ENCODE results near the gene BTG4. TPM values are rescaled to one million over a fixed set of nuclear protein-coding genes. Genes with fewer than 3 reads are reported as not detected.

Gene BTG4
- total and polyA plus RNA-seq, 2 experiments from 2014 or later, result 0.21 to 0.31 TPM

DNA sequence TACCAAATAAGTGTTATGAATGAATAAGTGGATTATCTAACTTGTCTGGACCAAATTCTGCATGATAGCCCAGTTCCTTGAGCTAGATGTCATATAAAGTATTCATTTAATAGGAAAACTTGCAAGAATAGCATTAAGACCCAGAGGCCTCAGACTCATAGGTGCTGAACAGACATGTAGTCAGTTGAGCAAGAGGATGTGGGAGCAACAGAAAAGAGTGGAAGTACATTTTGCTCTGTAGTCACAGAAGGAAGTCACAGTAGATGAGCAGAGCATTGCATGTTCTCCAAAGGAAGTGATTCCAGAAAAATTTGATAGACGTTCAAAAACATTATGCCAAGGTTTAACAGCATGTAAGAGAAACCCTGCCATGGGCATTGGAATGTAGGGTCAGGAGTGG lies 11.9 kb upstream of the BTG4 start:
- Mint-ChIP-seq H3K4me1 (peaks cover 7% of the 10 kb centered on the region; the same call in 2 of the 3 replicates), H3K36me3 (ENCODE audit: low read depth) (no peaks in the 10 kb centered on the region), H3K9me3 (no peaks in the 10 kb centered on the region), H3K4me3 (no peak overlapping the region), H3K27me3 (ENCODE audit: insufficient read depth, low read depth, poor library complexity) (no peaks in the 10 kb centered on the region), H3K27ac (no peak overlapping the region)
- TF ChIP-seq STAT1 (IDR thresholded peaks at IDR 0.05; ENCODE audit: unreplicated experiment) (no peak), EZH2phosphoT487 (IDR thresholded peaks at IDR 0.05; ENCODE audit: unreplicated experiment) (no peak), EZH2 (IDR thresholded peaks at IDR 0.05; ENCODE audit: low read depth, unreplicated experiment) (no peak), ETS1 (IDR thresholded peaks at IDR 0.05) (no peak), NANOG (IDR thresholded peaks at IDR 0.05; ENCODE audit: borderline replicate concordance) (no peak), CREB1 (CRISPR knock-in tag; IDR thresholded peaks at IDR 0.05; ENCODE audit: low read depth) (no peak)
- no peaks in the 10 kb centered on the region for H3K79me2 ChIP-seq (replicated peaks; ENCODE audit: insufficient read depth)
- no peak overlapping the region for H2AFZ ChIP-seq
- H3K4me3 ChIP-seq, result no peak overlapping the region
- H3K27ac ChIP-seq (ENCODE audit: low read depth), result no peak overlapping the region
- ATAC-seq (no peak), DNase-seq (ENCODE audit: low spot score) (no peak)
- H3K36me3 ChIP-seq (ENCODE audit: insufficient read depth), result no peaks in the 10 kb centered on the region
- peaks cover 7% of the 10 kb centered on the region; the same call in 1 of the 2 replicates for H3K4me1 ChIP-seq (ENCODE audit: insufficient read depth)
- no peaks in the 10 kb centered on the region for H3F3A ChIP-seq (replicated peaks; ENCODE audit: low read depth)
- no peaks in the 10 kb centered on the region for H3K27me3 ChIP-seq (ENCODE audit: insufficient read depth)
- H3K4me2 ChIP-seq, result no peak overlapping the region
- H3K9me2 ChIP-seq (ENCODE audit: insufficient read depth), result no peaks in the 10 kb centered on the region
- H4K20me1 ChIP-seq (replicated peaks; ENCODE audit: insufficient read depth), result no peaks in the 10 kb centered on the region

GRCh38 chr11:111523343-111523742 lies 11.2 kb upstream of the BTG4 start:
- H3K27ac ChIP-seq (ENCODE audit: low read depth), result no peak overlapping the region
- Mint-ChIP-seq H3K9me3 (no peaks in the 10 kb centered on the region), H3K27ac (no peak overlapping the region), H3K4me1 (peaks cover 7% of the 10 kb centered on the region; the same call in 2 of the 3 replicates), H3K27me3 (ENCODE audit: insufficient read depth, low read depth, poor library complexity) (no peaks in the 10 kb centered on the region), H3K4me3 (no peak overlapping the region), H3K36me3 (ENCODE audit: low read depth) (no peaks in the 10 kb centered on the region)
- H4K20me1 ChIP-seq (replicated peaks; ENCODE audit: insufficient read depth), result no peaks in the 10 kb centered on the region
- no peaks in the 10 kb centered on the region for H3K79me2 ChIP-seq (replicated peaks; ENCODE audit: insufficient read depth)
- no peaks in the 10 kb centered on the region for H3K9me2 ChIP-seq (ENCODE audit: insufficient read depth)
- no peak overlapping the region for H2AFZ ChIP-seq
- no peak overlapping the region for H3K4me3 ChIP-seq
- no peaks in the 10 kb centered on the region for H3K27me3 ChIP-seq (ENCODE audit: insufficient read depth)
- ATAC-seq, result no peak
- H3K36me3 ChIP-seq (ENCODE audit: insufficient read depth), result no peaks in the 10 kb centered on the region
- no peak overlapping the region for H3K4me2 ChIP-seq
- no peaks in the 10 kb centered on the region for H3F3A ChIP-seq (replicated peaks; ENCODE audit: low read depth)
- peaks cover 7% of the 10 kb centered on the region; the same call in 1 of the 2 replicates for H3K4me1 ChIP-seq (ENCODE audit: insufficient read depth)
- no peak for DNase-seq (ENCODE audit: low spot score)
- no peak for TF ChIP-seq EZH2phosphoT487 (IDR thresholded peaks at IDR 0.05; ENCODE audit: unreplicated experiment)
- no peak for TF ChIP-seq CREB1 (CRISPR knock-in tag; IDR thresholded peaks at IDR 0.05; ENCODE audit: low read depth)
- TF ChIP-seq JUNB (IDR thresholded peaks at IDR 0.05; ENCODE audit: unreplicated experiment), result no peak
- TF ChIP-seq STAT1 (IDR thresholded peaks at IDR 0.05; ENCODE audit: unreplicated experiment), result no peak
- TF ChIP-seq EZH2 (IDR thresholded peaks at IDR 0.05; ENCODE audit: low read depth, unreplicated experiment), result no peak
- TF ChIP-seq ZNF331 (CRISPR knock-in tag; IDR thresholded peaks at IDR 0.05; ENCODE audit: low read depth), result no peak
- TF ChIP-seq, protein P1, sequence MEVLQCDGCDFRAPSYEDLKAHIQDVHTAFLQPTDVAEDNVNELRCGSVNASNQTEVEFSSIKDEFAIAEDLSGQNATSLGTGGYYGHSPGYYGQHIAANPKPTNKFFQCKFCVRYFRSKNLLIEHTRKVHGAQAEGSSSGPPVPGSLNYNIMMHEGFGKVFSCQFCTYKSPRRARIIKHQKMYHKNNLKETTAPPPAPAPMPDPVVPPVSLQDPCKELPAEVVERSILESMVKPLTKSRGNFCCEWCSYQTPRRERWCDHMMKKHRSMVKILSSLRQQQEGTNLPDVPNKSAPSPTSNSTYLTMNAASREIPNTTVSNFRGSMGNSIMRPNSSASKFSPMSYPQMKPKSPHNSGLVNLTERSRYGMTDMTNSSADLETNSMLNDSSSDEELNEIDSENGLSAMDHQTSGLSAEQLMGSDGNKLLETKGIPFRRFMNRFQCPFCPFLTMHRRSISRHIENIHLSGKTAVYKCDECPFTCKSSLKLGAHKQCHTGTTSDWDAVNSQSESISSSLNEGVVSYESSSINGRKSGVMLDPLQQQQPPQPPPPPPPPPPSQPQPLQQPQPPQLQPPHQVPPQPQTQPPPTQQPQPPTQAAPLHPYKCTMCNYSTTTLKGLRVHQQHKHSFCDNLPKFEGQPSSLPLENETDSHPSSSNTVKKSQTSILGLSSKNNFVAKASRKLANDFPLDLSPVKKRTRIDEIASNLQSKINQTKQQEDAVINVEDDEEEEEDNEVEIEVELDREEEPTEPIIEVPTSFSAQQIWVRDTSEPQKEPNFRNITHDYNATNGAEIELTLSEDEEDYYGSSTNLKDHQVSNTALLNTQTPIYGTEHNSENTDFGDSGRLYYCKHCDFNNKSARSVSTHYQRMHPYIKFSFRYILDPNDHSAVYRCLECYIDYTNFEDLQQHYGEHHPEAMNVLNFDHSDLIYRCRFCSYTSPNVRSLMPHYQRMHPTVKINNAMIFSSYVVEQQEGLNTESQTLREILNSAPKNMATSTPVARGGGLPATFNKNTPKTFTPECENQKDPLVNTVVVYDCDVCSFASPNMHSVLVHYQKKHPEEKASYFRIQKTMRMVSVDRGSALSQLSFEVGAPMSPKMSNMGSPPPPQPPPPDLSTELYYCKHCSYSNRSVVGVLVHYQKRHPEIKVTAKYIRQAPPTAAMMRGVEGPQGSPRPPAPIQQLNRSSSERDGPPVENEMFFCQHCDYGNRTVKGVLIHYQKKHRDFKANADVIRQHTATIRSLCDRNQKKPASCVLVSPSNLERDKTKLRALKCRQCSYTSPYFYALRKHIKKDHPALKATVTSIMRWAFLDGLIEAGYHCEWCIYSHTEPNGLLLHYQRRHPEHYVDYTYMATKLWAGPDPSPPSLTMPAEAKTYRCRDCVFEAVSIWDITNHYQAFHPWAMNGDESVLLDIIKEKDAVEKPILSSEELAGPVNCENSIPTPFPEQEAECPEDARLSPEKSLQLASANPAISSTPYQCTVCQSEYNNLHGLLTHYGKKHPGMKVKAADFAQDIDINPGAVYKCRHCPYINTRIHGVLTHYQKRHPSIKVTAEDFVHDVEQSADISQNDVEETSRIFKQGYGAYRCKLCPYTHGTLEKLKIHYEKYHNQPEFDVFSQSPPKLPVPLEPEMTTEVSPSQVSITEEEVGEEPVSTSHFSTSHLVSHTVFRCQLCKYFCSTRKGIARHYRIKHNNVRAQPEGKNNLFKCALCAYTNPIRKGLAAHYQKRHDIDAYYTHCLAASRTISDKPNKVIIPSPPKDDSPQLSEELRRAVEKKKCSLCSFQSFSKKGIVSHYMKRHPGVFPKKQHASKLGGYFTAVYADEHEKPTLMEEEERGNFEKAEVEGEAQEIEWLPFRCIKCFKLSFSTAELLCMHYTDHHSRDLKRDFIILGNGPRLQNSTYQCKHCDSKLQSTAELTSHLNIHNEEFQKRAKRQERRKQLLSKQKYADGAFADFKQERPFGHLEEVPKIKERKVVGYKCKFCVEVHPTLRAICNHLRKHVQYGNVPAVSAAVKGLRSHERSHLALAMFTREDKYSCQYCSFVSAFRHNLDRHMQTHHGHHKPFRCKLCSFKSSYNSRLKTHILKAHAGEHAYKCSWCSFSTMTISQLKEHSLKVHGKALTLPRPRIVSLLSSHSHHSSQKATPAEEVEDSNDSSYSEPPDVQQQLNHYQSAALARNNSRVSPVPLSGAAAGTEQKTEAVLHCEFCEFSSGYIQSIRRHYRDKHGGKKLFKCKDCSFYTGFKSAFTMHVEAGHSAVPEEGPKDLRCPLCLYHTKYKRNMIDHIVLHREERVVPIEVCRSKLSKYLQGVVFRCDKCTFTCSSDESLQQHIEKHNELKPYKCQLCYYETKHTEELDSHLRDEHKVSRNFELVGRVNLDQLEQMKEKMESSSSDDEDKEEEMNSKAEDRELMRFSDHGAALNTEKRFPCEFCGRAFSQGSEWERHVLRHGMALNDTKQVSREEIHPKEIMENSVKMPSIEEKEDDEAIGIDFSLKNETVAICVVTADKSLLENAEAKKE (CRISPR knock-in tag; IDR thresholded peaks at IDR 0.05), result no peak
- no peak for TF ChIP-seq POLR2AphosphoS5 (IDR thresholded peaks at IDR 0.05; ENCODE audit: low read depth)
- TF ChIP-seq, protein P2, sequence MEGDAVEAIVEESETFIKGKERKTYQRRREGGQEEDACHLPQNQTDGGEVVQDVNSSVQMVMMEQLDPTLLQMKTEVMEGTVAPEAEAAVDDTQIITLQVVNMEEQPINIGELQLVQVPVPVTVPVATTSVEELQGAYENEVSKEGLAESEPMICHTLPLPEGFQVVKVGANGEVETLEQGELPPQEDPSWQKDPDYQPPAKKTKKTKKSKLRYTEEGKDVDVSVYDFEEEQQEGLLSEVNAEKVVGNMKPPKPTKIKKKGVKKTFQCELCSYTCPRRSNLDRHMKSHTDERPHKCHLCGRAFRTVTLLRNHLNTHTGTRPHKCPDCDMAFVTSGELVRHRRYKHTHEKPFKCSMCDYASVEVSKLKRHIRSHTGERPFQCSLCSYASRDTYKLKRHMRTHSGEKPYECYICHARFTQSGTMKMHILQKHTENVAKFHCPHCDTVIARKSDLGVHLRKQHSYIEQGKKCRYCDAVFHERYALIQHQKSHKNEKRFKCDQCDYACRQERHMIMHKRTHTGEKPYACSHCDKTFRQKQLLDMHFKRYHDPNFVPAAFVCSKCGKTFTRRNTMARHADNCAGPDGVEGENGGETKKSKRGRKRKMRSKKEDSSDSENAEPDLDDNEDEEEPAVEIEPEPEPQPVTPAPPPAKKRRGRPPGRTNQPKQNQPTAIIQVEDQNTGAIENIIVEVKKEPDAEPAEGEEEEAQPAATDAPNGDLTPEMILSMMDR (conservative IDR thresholded peaks at IDR 0.05; ENCODE audit: low read depth in 2 of 2), result no peak
- TF ChIP-seq NANOG (IDR thresholded peaks at IDR 0.05; ENCODE audit: borderline replicate concordance), result no peak
- TF ChIP-seq ETS1 (IDR thresholded peaks at IDR 0.05), result no peak

All from GM23338 (cell line).